CD4-positive, alpha-beta T cell treated with Interleukin-17A for 1 hour (primary cell): ENCODE measurements around the gene NCOA4.
"Not testable (repeated sequence)": the region's sequence is repeated elsewhere in the genome, so short reads cannot be mapped to it uniquely, and the experiment has no call there.

Experiments used
- DNase-seq: peaks from one replicate; pipeline ENCODE4 v3.0.0-alpha.2; 2020

Gene NCOA4

DNA sequence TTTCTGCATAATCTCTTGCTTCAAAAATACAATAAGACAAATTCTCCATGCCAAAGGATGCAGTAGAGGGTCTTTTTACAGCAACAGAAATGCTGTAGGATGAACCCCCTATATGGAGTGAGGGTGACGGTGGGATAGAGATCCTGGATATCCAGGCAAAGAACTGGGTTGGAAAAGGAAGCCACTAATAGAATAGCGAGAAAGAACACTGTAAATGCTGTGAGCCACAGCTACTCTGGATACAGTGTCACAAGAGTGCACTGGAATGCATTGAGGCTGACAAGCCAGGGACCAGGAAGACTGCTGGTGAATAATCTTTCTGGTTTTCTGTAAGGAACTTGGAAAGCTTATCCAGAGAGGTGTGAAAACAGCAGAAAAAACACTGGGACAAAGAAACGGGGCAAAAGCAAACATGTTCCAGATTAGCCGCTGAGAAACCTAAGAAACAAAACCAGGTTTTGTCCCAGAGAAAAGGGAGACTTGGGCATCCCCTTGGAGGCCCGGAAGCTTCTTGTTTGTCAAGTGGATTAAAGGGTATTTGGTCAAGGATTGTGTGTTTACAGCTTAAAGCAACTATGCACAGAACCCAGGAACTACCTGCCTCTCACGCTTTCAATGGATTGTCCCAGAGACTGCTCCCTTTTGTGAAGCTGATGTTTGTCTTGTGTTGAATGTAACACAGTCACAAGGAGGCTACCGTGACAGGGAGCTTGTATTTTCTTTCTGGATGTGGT is 21.8 kb upstream of the NCOA4 start:
- DNase-seq: no peak

DNA sequence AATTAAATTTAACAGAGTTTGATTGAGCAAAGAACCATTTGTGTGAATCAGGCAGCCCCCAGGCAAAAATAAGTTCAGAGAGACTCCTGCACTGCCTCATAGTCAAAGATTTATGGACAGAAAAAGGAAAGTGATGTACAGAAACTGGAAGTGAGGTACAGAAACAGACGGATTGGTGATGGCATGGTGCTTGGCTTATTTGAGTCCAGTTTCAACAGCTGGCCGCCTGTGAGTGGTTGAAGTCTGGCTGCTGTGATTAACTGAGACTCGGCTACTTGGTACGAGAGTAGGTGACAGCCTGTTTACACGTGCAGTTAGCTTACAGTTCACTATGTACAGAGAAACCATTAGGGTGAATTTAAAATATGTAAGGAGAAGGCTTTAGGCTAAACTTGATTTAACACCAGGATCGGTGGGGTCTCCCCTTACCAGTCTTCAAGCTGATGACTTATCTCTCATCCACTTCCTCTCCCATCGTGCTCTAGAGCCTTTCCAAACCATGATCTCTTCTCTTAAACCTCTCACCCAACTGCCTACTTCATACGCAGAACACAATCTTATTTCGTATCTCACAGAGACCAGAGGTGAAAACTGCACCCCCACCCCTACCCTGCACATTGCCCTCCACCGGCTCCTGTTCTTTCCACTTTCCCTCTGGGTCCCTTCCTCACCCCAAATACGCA is 20.7 kb upstream of the NCOA4 start:
- no peak for DNase-seq

DNA sequence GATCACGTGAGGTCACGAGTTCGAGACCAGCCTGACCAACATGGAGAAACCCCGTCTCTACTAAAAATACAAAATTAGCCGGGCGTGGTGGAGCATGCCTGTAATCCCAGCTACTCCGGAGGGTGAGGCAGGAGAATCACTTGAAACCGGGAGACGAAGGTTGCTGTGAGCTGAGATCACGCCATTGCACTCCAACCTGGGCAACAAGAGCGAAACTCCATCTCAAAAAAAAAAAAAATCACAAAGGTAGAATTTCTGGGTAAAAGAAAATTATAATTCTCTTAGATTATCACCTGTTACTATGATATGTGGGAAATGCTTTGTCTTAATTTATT is 19.0 kb upstream of the NCOA4 start:
- DNase-seq: not testable (repeated sequence)

DNA sequence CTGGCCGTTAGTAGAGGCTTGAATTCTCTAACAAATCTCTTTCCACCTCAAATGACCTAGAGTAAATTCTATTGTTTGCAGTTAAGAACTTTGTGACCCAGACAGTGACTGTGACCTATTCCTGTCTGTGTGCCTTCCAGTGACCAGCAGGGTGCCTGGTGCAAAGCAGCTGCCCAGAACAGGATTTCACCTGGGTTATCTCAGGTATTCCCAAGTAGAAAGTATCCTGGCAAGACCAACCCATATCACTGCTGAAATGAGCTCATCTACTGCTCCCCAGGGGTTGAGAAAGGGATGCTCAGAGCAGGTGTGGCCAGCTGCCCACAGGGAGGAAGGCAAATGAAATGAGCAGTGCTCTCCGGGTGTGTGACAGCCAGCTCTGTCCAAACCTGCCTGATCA is 17.7 kb upstream of the NCOA4 start:
- no peak for DNase-seq

DNA sequence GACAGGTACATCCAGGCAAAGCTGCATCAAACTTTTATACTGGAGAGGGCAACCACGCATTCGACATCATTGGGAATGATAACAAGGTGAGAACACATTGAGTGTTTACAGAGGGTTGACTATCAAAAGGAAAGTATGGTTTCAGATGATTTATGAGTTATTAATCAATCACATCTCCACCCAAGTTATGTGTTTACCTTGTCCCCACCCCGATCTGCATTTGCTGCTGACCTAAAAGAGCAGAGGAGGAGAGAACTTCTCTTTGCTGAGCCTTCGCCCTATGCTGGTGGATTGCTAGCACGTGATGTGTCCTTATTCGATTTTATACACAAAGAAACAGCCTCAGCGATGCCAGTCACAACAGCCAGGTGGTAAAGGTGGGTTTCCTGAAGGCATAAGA is 15.8 kb upstream of the NCOA4 start, which contains the start of gene MSMB:
TSS of gene MSMB (minus strand) at position 9 of the 400 bp plus-strand sequence. CDS start 32 bp downstream, outside the sequence.
- DNase-seq: no peak

DNA sequence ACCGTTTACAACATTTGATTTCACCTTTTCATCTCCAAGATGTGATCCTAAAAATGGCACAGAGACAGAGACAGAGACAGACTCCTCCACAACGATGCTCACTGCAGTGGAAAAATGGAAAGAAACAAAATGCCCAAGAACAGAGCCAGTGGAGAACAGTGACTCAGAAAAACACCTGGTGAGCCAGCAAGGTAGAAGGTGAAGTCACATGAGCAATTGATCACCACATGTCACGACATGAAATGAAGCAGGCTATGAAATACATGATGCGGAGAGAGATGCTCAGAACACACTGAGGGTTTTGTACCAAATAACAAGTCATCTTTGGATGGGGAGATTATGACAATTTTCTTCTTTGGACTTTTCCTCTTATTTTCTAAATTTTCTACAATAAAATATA is 12.1 kb upstream of the NCOA4 start:
- DNase-seq: no peak

DNA sequence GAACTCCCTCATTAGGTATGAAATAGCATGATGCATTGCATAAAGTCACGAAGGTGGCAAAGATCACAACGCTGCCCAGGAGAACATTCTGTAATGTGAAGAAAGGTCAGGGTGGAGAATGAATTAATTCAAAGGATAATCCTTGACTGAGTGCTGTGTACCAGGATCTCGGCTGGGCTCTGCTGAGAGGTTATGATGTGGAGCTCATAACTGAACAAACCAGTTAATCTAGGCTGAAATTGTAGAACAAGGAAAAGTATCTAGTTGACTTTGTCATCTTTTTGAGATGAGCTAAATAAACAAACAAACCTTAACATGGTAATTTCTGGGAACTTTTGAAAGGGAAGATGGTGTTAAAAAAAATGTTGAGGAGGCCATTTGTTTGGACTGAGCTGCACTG is 9.6 kb upstream of the NCOA4 start:
- no peak for DNase-seq

DNA sequence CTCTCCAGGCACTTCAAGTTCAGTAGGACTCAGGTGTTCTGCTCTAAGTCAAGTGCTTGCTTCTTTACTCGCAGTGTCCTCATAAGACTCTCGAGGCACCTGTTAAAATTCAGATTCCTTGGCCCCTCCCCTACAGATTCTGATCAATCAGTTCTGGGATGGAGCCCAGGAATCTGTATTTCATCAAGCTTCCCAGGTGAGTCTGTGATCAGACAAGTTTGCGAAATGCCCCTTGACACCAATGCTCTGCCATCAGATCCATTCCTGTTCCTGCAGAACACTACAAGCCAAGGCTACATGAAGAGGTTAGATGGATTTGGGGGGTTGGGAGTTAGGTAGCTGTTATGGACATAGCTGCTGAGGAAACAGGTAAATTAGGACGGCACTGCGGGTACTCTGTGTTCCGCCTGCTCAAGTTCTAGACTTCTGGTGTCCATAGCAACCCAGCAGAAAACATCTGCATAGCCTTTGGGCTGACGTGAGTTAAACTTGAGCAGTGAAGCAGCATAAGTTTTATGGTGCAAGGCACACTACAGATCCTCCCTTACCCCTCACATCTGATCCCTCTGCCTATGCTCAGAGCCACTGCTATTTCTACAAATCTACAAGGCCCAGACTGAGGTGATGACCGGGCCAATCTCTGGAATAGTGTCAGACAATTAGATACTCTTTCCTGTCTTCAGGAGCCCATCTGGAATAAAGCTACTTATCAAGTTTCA is 6.8 kb upstream of the NCOA4 start:
- DNase-seq: no peak

DNA sequence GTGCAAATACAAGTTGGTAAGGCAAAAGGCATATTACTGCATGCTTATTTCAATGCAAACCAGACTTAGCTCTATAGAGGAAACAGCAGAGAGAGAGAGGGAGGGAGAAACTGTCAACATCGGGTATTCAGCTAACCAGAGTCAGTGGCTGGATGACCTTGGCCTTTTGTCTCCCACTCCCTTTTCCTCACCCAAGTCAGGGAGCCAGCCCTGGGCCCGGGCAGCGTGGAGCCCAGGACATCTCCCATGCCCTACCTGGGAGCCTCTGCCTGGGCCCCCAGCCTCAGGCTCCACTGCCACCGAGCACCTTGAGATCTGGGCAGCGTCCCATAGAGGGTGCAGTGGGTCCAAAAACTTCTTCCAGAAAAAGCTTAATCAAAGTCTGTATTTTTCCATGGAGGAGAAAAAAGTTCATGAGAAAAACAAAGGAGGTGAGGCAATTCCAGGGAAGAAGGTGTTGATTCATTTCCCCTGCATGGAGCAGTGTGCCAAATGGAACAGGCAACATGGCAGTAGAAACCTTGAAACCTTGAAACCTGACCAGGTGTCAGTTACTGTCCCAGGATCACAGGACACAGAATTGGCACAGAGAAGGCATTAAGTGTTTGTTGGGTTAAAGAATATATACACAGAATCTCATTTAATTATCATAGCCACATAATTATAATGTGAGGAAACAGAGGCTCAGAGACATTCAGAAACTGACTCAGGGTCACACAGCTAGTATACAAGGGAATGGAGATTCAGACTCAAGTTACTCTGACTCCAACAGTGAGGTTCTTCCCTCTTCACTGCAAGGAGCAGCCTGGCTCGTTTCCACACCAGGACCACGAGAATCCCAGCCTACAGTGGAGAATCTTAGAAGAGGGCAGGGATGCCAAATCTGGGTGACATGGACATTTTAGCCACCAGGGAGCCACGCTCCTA is 5.8 kb upstream of the NCOA4 start:
- no peak for DNase-seq

DNA sequence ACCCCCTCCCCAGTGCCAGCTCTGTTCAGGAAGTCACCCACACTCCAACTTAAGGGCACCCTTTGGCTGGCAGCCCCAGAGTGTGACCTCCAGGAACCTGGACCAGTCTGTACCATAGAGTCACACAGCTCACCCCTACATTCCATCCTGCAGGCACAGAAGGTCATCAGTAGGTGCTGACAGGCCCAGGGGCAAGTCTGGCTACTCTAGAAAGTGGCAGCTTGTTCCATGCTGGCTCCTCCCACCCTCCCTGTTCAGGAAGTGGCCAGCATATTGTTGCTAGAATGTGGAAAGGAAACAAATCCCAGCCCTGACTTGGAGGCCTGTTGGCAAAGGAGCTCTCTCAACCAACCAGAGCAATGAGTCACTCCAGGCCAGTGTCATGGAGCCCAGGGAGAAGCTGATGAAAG is 3.2 kb upstream of the NCOA4 start:
- DNase-seq: no peak

DNA sequence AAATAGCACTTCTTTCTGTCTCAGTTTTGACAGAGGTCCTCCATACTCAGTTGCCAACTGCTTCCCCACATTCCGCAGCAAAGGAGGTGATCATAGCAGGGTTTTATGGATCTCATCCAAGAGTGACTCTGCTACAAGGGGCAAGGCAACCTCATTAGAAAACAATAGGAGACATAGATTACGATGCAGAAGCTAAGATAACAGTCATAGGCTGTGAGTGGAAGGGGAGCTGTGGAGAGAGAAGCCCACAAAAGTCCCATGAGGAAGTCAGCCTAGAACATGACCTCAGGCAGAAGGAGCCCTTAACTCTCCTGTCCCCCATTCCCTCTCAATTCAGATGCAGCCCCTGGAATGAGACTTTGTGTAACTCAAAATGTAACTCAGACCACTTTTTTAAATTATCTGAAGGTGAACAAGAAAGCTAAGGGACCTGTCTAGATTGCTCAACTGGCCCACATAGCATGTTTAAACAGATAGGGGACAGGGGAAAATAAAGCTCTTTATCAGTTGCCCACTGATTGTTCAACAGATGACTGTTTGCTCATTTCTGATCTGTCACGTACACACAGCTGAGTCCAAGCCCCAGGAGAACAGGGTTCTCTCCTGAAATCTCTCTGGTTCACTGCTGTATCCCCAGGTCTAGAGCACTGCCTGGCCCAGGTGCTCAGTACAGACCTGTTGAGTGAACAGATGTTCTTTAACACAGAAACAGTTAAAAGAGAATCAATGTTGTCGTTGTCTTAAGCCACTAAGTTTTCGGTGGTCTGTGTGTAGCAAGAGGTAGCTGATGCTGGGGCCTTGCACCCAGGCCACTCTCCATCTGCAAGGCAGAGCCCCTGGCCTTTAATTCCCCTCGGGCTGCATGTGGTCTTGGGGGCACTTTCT is 1.5 kb upstream of the NCOA4 start:
- no peak for DNase-seq

DNA sequence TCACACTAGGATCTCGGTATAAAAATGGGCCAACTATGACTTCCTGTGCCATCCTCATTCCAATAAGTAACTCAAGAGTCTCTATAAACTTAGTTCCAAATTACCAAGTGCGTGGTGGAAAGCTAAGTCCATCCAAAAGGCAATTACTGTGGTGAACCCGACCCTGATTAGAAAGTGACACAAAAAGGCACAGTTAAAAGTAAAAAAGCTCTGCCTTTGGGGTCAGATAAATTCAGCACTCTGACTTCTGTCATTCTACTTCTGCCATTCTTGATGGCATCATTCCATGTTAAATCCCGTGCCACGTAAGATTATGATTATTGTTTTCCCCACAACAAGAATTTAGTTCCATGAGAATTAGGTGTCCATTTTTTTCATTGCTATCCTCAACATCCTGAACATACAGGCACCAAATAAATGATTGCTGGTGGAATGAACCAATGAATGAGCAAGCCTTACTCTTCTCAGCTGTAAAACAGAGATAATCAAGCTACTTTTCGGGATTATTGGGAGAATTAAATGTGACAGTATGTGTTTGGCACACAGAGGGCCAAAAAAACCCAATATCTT is 877 bp downstream of the NCOA4 start:
- DNase-seq: no peak

DNA sequence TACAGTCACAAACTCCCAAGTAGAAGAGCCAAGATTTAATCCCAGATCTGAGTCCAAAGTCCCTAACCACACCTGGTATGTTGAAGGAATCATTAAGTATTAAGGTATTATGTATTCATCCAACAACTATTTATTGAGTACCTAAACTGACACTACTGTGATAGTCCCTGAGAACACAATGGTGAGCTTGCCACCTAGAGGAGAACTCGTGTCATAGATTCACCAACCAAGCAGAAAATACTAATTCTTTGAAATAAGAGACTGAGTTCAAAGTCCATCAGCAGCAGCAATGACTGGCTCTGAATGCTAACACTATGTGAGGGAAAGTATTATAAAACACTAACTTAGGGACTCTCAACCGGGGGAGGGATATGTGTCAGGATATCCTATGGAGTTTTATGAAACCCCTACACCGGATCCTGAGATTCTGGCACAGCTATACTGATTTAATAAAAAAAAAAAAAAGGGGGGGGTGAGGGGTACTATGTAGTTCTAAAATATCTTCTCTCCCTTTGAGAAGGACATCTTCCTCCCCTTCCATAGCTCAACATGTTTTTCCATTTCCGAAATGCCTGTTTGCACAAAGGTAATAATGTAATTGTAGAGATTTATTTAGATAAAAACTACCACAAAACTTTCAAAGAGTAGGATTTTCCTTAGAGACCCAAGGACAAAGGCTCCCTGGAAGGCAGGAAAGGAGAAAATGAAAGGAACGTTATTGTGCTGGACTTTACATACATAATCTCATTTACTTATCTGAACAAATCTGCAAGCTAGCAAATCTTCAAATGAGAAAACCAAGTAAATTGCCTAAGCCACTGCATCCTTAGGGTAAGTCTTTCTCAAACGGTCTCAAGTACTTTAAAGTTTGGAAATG is 1.6 kb downstream of the NCOA4 start:
- DNase-seq: peak; percentile 75

DNA sequence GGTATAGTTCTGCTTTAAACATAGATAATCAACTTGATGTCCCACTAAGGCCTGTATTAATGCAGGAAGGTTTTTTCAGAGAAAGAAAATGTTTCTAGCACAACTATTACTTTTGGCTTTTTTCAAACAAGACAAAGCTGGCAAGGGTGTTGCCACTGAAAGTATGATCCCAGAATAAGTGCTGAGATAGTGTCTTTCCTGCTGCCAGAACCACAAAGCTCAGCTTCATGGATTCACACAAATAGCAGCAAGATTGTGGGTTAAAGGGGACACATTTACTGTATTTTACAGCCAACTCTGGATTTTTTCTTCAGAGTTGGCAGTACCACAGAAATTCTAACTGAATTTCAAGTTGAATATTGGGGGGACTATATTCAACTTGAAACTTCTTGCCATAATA is 4.3 kb downstream of the NCOA4 start:
- no peak for DNase-seq

DNA sequence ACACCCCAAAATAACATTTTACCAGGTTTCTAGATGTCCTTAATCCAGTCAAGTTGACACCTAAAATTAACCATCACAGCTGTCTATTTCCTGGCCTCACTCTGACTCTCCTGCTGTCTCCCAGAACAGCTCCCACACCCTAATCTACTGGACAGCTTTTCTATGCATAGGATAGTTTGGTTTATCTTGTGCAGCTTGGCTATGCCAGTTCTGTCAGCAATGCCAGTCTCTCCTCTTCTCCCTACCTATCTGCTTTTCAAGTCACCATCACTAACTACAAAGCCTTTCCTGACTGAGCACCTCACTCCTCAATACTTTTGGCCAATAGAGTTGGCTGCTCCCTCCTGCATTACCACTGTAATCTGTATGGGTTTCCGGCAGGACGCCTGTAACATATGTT is 5.0 kb downstream of the NCOA4 start:
- DNase-seq: no peak

DNA sequence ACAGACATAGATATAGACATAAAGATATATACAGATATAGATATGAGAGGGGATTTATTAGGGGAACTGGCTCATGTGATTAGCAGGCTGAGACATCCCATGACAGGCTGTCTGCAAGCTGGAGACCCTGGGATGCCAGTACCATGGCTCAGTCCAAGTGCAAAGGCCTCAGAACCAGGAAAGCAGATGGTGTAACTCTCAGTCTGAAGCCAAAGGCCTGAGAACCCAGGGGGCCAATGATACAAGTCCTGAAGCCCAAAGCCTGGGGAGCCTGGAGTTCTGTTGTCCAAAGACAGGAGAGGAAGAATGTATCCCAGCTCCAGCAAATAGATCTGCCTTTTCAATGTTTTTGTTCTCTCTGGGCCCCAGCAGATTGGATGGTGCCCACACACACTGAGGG is 5.5 kb downstream of the NCOA4 start:
- no peak for DNase-seq

DNA sequence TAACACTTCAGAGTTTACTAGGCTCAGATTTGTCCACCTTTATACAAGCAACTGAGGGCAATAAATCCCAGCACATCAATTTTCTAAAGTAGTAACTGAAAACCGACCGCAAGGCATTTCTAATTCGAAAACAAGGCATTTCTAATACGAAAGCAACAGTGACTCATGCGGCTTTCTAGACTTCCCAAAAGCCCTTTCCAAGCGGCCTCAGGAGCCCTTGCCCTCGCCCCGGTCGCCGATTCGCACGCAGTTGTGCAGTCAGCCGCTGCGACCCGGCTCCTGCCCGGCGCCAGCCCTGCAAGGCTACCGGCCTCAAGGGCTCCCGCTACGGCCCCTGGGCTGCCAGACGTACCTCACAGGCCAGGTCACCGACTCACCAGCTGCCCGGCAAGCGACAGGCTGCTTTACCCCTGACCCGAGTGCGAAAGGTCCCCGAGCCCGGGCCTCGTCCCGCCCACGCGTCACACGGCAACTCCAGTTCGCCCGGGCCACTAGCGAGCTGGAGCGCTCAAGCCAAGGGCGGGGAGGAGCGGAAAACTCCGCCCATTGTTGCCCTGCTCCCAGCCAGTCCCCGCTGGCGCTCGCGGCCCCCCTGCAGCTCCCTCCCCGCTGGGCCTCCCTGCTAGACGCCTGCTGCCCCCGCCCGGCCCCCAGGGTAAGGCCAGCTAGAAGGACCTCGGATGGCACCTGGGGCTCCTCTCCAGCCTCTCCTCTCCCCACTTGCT is 7.3 kb downstream of the NCOA4 start:
- peak; percentile 84 for DNase-seq

DNA sequence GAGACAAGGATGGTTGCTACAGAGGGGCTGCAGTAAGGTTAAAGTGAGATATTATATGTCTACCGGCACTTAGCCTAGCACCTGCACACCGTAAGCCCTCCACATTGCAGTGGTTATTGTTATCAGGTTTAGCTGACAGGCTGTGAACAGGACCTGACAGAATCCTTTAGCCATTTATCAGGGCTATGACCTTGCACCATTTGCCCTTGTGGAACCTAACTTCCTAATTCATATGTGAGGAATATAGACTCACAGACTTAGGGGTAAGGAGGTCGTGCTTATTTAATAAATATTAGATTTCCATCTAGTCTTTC is 10.1 kb downstream of the NCOA4 start:
- no peak for DNase-seq

DNA sequence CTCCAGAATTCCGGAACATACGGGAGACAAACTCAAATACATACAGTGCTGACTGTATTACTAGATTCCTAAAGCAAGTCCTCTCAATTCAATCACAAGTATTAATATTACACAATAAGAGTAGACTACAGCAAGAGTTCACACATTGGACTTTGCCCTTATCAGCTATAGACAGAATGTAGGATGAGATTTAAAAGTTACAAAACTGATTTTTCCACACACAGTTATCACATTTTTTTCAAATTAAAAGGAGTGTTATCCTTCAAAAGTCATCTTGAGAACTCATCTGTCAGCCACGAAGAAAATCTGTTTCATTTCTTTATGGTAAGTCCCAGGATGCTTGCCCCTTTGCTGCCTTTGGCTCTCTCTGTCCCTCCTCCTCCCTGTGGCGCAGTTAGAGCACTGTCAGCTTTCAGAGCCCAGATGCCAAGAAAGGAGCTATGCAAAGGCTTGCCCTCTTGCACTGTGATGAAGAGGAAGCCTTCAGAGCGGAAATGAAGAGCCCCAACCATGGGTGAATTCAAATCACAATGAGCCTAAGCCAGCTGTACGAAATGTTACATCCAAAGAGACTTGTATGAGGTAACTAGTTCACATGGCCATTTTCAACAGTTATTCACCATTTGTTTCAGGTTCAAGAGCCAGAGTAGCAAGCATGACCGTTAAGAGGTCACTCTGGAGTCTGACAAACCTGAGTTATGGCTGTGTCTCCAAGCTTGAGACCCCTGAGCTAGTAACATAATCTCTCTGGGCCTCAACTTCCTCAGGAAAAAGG is 10.7 kb downstream of the NCOA4 start:
- DNase-seq: peak; percentile 16
